ENCODE data around the gene OCIAD1. TPM values are rescaled to one million over a fixed set of nuclear protein-coding genes. Genes with fewer than 3 reads are reported as not detected.
"Not testable (repeated sequence)": the region's sequence is repeated elsewhere in the genome, so short reads cannot be mapped to it uniquely, and the experiment has no call there.

OCIAD1 gene
- total RNA-seq, 4 donors from 2014 or later: 63.5 to 120 (median 76.5) TPM

GRCh38 chr4:48831532-48832030, 693 bp downstream of the OCIAD1 start:
- peak overlapping the region; percentile 91 to 93 (median 93) for H3K27ac ChIP-seq

GRCh38 chr4:48832571-48832970, 1.7 kb downstream of the OCIAD1 start:
- peaks cover 0 to 39% (median 0%) of the 10 kb centered on the region in 3 donors for H3K36me3 ChIP-seq
- H3K4me3 ChIP-seq: peak overlapping the region in 1 of 4 donors; percentile 80
- H3K27ac ChIP-seq: no peak overlapping the region
- DNase-seq: no peak
- H3K4me1 ChIP-seq: peaks cover 0 to 17% (median 3%) of the 10 kb centered on the region in 4 donors
- TF ChIP-seq POLR2A (IDR thresholded peaks at IDR 0.05) (no peak), CTCF (IDR thresholded peaks at IDR 0.05) (no peak)
- H3K9me3 ChIP-seq: no peaks in the 10 kb centered on the region
- no peaks in the 10 kb centered on the region for H3K27me3 ChIP-seq

More at GRCh38 chr4:48831532-48832030, 693 bp downstream of the OCIAD1 start:
- H3K36me3 ChIP-seq: peaks cover 0 to 29% (median 0%) of the 10 kb centered on the region in 3 donors
- no peak for DNase-seq
- H3K27me3 ChIP-seq: no peaks in the 10 kb centered on the region
- H3K9me3 ChIP-seq: no peaks in the 10 kb centered on the region
- H3K4me1 ChIP-seq: peaks cover 0 to 17% (median 3%) of the 10 kb centered on the region in 4 donors
- peak overlapping the region; percentile 61 to 92 (median 86) for H3K4me3 ChIP-seq
- no peak for TF ChIP-seq POLR2A (IDR thresholded peaks at IDR 0.05)
- TF ChIP-seq CTCF (IDR thresholded peaks at IDR 0.05): no peak

GRCh38 chr4:48836658-48837057, 5.8 kb downstream of the OCIAD1 start:
- Histone ChIP-seq H3K9me3 (no peaks in the 10 kb centered on the region), H3K27ac (no peak overlapping the region), H3K27me3 (no peaks in the 10 kb centered on the region), H3K4me3 (no peak overlapping the region), H3K4me1 (peaks cover 0 to 17% (median 3%) of the 10 kb centered on the region in 4 donors), H3K36me3 (peaks cover 0 to 66% (median 0%) of the 10 kb centered on the region in 3 donors)
- no peak for DNase-seq
- TF ChIP-seq CTCF (IDR thresholded peaks at IDR 0.05): no peak
- no peak for TF ChIP-seq POLR2A (IDR thresholded peaks at IDR 0.05)

GRCh38 chr4:48841045-48841827, 10.3 kb downstream of the OCIAD1 start:
- TF ChIP-seq CTCF (IDR thresholded peaks at IDR 0.05): no peak
- TF ChIP-seq POLR2A (IDR thresholded peaks at IDR 0.05): no peak
- no peaks in the 10 kb centered on the region for H3K27me3 ChIP-seq
- H3K9me3 ChIP-seq: no peaks in the 10 kb centered on the region
- H3K27ac ChIP-seq: no peak overlapping the region
- no peak for DNase-seq
- H3K36me3 ChIP-seq: peaks cover 0 to 63% (median 0%) of the 10 kb centered on the region in 3 donors
- no peaks in the 10 kb centered on the region for H3K4me1 ChIP-seq
- no peak overlapping the region for H3K4me3 ChIP-seq

- no peak for DNase-seq
- Histone ChIP-seq H3K4me1 (no peaks in the 10 kb centered on the region), H3K27me3 (no peaks in the 10 kb centered on the region), H3K27ac (no peak overlapping the region), H3K36me3 (peaks cover 0 to 63% (median 0%) of the 10 kb centered on the region in 3 donors), H3K9me3 (no peaks in the 10 kb centered on the region), H3K4me3 (no peak overlapping the region)
- TF ChIP-seq CTCF (IDR thresholded peaks at IDR 0.05): no peak
- TF ChIP-seq POLR2A (IDR thresholded peaks at IDR 0.05): no peak
These were observed 14.0 kb downstream of the OCIAD1 start for GRCh38 chr4:48844843-48845242.

GRCh38 chr4:48848799-48849198, 17.9 kb downstream of the OCIAD1 start:
- H3K4me1 ChIP-seq, H3K4me3 ChIP-seq, H3K27ac ChIP-seq, DNase-seq, H3K27me3 ChIP-seq, H3K9me3 ChIP-seq: not testable (repeated sequence)
- peaks cover 0 to 70% (median 0%) of the 10 kb centered on the region in 3 donors for H3K36me3 ChIP-seq

All from Peyer's patch (tissue), 4 donors.